H9 (cell line): ENCODE results near the gene HMGCS2. TPM values are rescaled to one million over a fixed set of nuclear protein-coding genes. Genes with fewer than 3 reads are reported as not detected.
A peak's percentile ranks its signal among the peaks of the same experiment; 100 is the strongest.

Experiments
- DNase-seq: peaks from one replicate; pipeline ENCODE4 v3.0.0-alpha.2; 2017
- H2AFZ ChIP-seq: one replicate; pipeline ENCODE4 v1.6.1; 2013; ENCODE audit warnings: mild to moderate bottlenecking, low read length, control low read depth, moderate library complexity
- H2AK5ac ChIP-seq: 2 replicates; pipeline ENCODE4 v1.6.1; 2013; ENCODE audit warnings: low read length, control low read depth, mixed read lengths; ENCODE audit not compliant: insufficient read length
- H2BK120ac ChIP-seq: one replicate; pipeline ENCODE4 v1.6.1; 2013; ENCODE audit warnings: low read depth, mild to moderate bottlenecking, low read length, control low read depth, inconsistent platforms; ENCODE audit not compliant: poor library complexity, severe bottlenecking
- H2BK12ac ChIP-seq: 2 replicates; pipeline ENCODE4 v1.6.1; 2013; ENCODE audit warnings: low read length, control low read depth, mixed read lengths, low read depth; ENCODE audit not compliant: insufficient read length
- H2BK15ac ChIP-seq: 2 replicates; pipeline ENCODE4 v1.6.1; 2013; ENCODE audit warnings: low read depth, low read length, control low read depth
- H2BK20ac ChIP-seq: one replicate; pipeline ENCODE4 v1.6.1; 2013; ENCODE audit warnings: low read depth, mild to moderate bottlenecking, low read length, control low read depth, inconsistent platforms; ENCODE audit not compliant: poor library complexity, severe bottlenecking
- H2BK5ac ChIP-seq: 2 replicates; pipeline ENCODE4 v1.6.1; 2013; ENCODE audit warnings: low read length, control low read depth, mixed read lengths; ENCODE audit not compliant: insufficient read length
- H3K14ac ChIP-seq: 2 replicates; pipeline ENCODE4 v1.6.1; 2013; ENCODE audit warnings: low read length, control low read depth; ENCODE audit not compliant: insufficient read depth
- H3K18ac ChIP-seq: 2 replicates; pipeline ENCODE4 v1.6.1; 2013; ENCODE audit warnings: low read depth, mild to moderate bottlenecking, mixed read lengths, low read length, control low read depth; ENCODE audit not compliant: insufficient read length
- H3K23ac ChIP-seq: 2 replicates; pipeline ENCODE4 v1.6.1; 2013; ENCODE audit warnings: low read length, control low read depth, mixed read lengths, low read depth; ENCODE audit not compliant: insufficient read length
- H3K23me2 ChIP-seq: 2 replicates; pipeline ENCODE4 v1.6.1; 2013; ENCODE audit warnings: low read depth, mild to moderate bottlenecking, mixed read lengths, low read length, control low read depth; ENCODE audit not compliant: insufficient read length, poor library complexity, severe bottlenecking
- H3K27ac ChIP-seq: 2 replicates; pipeline ENCODE4 v1.5.1; 2013; ENCODE audit warnings: low read length, control low read depth, mixed read lengths, low read depth; ENCODE audit not compliant: insufficient read length
- H3K27me3 ChIP-seq: 2 replicates; pipeline ENCODE4 v1.6.1; 2013; ENCODE audit warnings: low read length, control low read depth, inconsistent platforms; ENCODE audit not compliant: insufficient read depth
- H3K4ac ChIP-seq: 2 replicates; pipeline ENCODE4 v1.6.1; 2013; ENCODE audit warnings: low read depth, mild to moderate bottlenecking, control low read depth, inconsistent platforms, low read length, moderate library complexity
- H3K4me1 ChIP-seq: 2 replicates; pipeline ENCODE4 v1.6.1; 2013; ENCODE audit warnings: low read length, control low read depth, inconsistent platforms; ENCODE audit not compliant: insufficient read depth
- H3K4me2 ChIP-seq: 2 replicates; pipeline ENCODE4 v1.6.1; 2013; ENCODE audit warnings: low read length, control low read depth, mixed read lengths; ENCODE audit not compliant: insufficient read length, insufficient read depth
- H3K56ac ChIP-seq: 2 replicates; pipeline ENCODE4 v1.6.1; 2013; ENCODE audit warnings: low read depth, mild to moderate bottlenecking, mixed read lengths, low read length, control low read depth; ENCODE audit not compliant: insufficient read length
- H3K79me1 ChIP-seq: 2 replicates; pipeline ENCODE4 v1.6.1; 2013; ENCODE audit warnings: low read depth, mild to moderate bottlenecking, moderate library complexity, low read length, control low read depth, inconsistent platforms; ENCODE audit not compliant: insufficient read depth, poor library complexity, severe bottlenecking
- H3K79me2 ChIP-seq: 2 replicates; pipeline ENCODE4 v1.6.1; 2013; ENCODE audit warnings: low read length, control low read depth, inconsistent platforms; ENCODE audit not compliant: insufficient read depth
- H3K9ac ChIP-seq: 2 replicates; pipeline ENCODE4 v1.6.1; 2013; ENCODE audit warnings: low read length, control low read depth, mixed read lengths; ENCODE audit not compliant: insufficient read length; ENCODE audit errors: extremely low read depth
- H3K9me3 ChIP-seq: one replicate; pipeline ENCODE4 v1.6.1; 2013; ENCODE audit warnings: low read depth, low read length, inconsistent platforms; ENCODE audit not compliant: control insufficient read depth
- H3T11ph ChIP-seq: one replicate; pipeline ENCODE4 v1.6.1; 2013; ENCODE audit warnings: mild to moderate bottlenecking, low read length, control low read depth, inconsistent platforms
- H4K20me1 ChIP-seq: one replicate; pipeline ENCODE4 v1.6.1; 2013; ENCODE audit not compliant: control insufficient read depth, insufficient read length, insufficient read depth
- H4K5ac ChIP-seq: 2 replicates; pipeline ENCODE4 v1.6.1; 2013; ENCODE audit warnings: low read depth, mild to moderate bottlenecking, mixed read lengths, low read length, control low read depth; ENCODE audit not compliant: insufficient read length
- H4K8ac ChIP-seq: replicated peaks from 2 replicates; pipeline ENCODE4 v1.6.1; 2013; ENCODE audit warnings: low read length, control low read depth, mixed read lengths, low read depth; ENCODE audit not compliant: insufficient read length
- H4K91ac ChIP-seq: 2 replicates; pipeline ENCODE4 v1.6.1; 2013; ENCODE audit warnings: low read depth, mild to moderate bottlenecking, moderate library complexity, mixed read lengths, low read length, control low read depth; ENCODE audit not compliant: insufficient read length
- H3K27ac Mint-ChIP-seq, 3 experiments: 2 replicates in 2 of 3; 3 replicates in 1 of 3; pipeline ENCODE4 v1.8.0; 2020 to 2021; ENCODE audit warnings: mixed read lengths in 3 of 3, mild to moderate bottlenecking in 1 of 3, moderate library complexity in 1 of 3
- H3K27me3 Mint-ChIP-seq: 2 replicates; pipeline ENCODE4 v1.8.0; 2021; ENCODE audit warnings: low read depth, mild to moderate bottlenecking, moderate library complexity, mixed read lengths
- H3K36me3 Mint-ChIP-seq, 3 experiments: 2 replicates in 2 of 3; 3 replicates in 1 of 3; pipeline ENCODE4 v1.8.0; 2020 to 2021; ENCODE audit warnings: low read depth in 3 of 3, mixed read lengths in 3 of 3; ENCODE audit not compliant: insufficient read depth in 1 of 3
- H3K4me1 Mint-ChIP-seq, 2 experiments: 2 replicates each; pipeline ENCODE4 v1.8.0; 2020; ENCODE audit warnings: mixed read lengths in 2 of 2
- H3K4me3 Mint-ChIP-seq, 2 experiments: 2 replicates in 1 of 2; 3 replicates in 1 of 2; pipeline ENCODE4 v1.8.0; 2020 to 2021; ENCODE audit warnings: mild to moderate bottlenecking in 2 of 2, mixed read lengths in 2 of 2, moderate library complexity in 1 of 2
- H3K9me3 Mint-ChIP-seq, 2 experiments: 2 replicates in 1 of 2; 3 replicates in 1 of 2; pipeline ENCODE4 v1.8.0; 2020; ENCODE audit warnings: mild to moderate bottlenecking in 2 of 2, mixed read lengths in 2 of 2, moderate library complexity in 1 of 2
- CTCF ChIP-seq: fragments of 200-600 bp; sonication (generic); conservative IDR thresholded peaks from 3 replicates; pipeline ENCODE4 v1.8.0; 2021; ENCODE audit warnings: antibody characterized with exemption, mild to moderate bottlenecking
- WGBS: extraction: QIAGEN DNeasy Blood & Tissue Kit; methylation state at CpG from one replicate; pipeline ENCODE4 v1.1.7; 2013; ENCODE audit warnings: missing lambda C conversion rate, low lambda C conversion rate, mixed read lengths; ENCODE audit not compliant: insufficient read length; ENCODE audit errors: extremely low coverage; 5-methylcytosine and 5-hydroxymethylcytosine counted together
- total RNA-seq: library from RNA; stranded (reverse); gene quantifications from 2 replicates; pipeline ENCODE4 v1.2.1, GENCODE V29; 2021

HMGCS2 gene
- total RNA-seq, 1 experiment from 2014 or later: not detected

- H4K20me1 ChIP-seq: peaks cover 2% of the 10 kb centered on the region
Observed at GRCh38 chr1:119720866-119721440, 47.8 kb downstream of the HMGCS2 start.

More at GRCh38 chr1:119720866-119721440, 47.8 kb downstream of the HMGCS2 start:
- no peak overlapping the region for H2AFZ ChIP-seq
- H2BK20ac ChIP-seq: no peak overlapping the region
- no peaks in the 10 kb centered on the region for H3K27me3 ChIP-seq
- no peak for DNase-seq
- H3K23ac ChIP-seq: no peak overlapping the region
- no peak overlapping the region for H2BK120ac ChIP-seq
- Mint-ChIP-seq H3K36me3 (peaks cover 66 to 68% (median 68%) of the 10 kb centered on the region in 3 experiments; a peak in 6 of 7 replicates), H3K9me3 (no peaks in the 10 kb centered on the region), H3K27me3 (no peaks in the 10 kb centered on the region), H3K4me1 (peaks cover 19 to 24% of the 10 kb centered on the region in 2 experiments), H3K27ac (peak overlapping the region in 1 of 3 experiments; percentile 82; a peak in 1 of 7 replicates), H3K4me3 (no peak overlapping the region)
- H3K4me1 ChIP-seq: peaks cover 8% of the 10 kb centered on the region; the same call in 1 of the 2 replicates
- H4K5ac ChIP-seq: no peak overlapping the region
- peak overlapping the region; percentile 51 for H2BK5ac ChIP-seq
- H3K23me2 ChIP-seq: peaks cover 3% of the 10 kb centered on the region
- no peak overlapping the region; the same call in 1 of the 2 replicates for H3K14ac ChIP-seq
- no peaks in the 10 kb centered on the region for H3K9me3 ChIP-seq
- no peak overlapping the region for H3K9ac ChIP-seq
- no peak overlapping the region for H3K18ac ChIP-seq
- H3K4ac ChIP-seq: no peak overlapping the region
- no peak overlapping the region for H3K56ac ChIP-seq
- H4K8ac ChIP-seq: no peak overlapping the region
- H3K79me2 ChIP-seq: peaks cover 44% of the 10 kb centered on the region
- no peak overlapping the region for H2BK15ac ChIP-seq
- no peak overlapping the region for H3T11ph ChIP-seq
- H3K79me1 ChIP-seq: peaks cover 22% of the 10 kb centered on the region
- no peak for TF ChIP-seq CTCF
- no peak overlapping the region for H3K27ac ChIP-seq
- no CpG with 5 or more reads among the region's 11 CpGs for WGBS
- H4K91ac ChIP-seq: no peak overlapping the region
- H3K4me2 ChIP-seq: no peak overlapping the region
- no peak overlapping the region for H2BK12ac ChIP-seq
- no peak overlapping the region for H2AK5ac ChIP-seq
